SU-DHL-6 (cell line): Measurements from ENCODE around the gene G6PD.

Experiments used
- CTCF ChIP-seq: fragments of 200-600 bp; sonication (generic); IDR thresholded peaks from one replicate; pipeline ENCODE4 v1.5.1; 2017; ENCODE audit warnings: antibody characterized with exemption, mild to moderate bottlenecking, low read length, moderate library complexity; ENCODE audit not compliant: insufficient read depth, poor library complexity, severe bottlenecking
- EZH2phosphoT487 ChIP-seq: fragments of 200-600 bp; sonication (generic), shearing (Covaris generic); conservative IDR thresholded peaks from 2 replicates; pipeline ENCODE4 v1.6.1; 2018; ENCODE audit warnings: mild to moderate bottlenecking, antibody characterized with exemption, low read length, moderate library complexity, mixed read lengths

DNA sequence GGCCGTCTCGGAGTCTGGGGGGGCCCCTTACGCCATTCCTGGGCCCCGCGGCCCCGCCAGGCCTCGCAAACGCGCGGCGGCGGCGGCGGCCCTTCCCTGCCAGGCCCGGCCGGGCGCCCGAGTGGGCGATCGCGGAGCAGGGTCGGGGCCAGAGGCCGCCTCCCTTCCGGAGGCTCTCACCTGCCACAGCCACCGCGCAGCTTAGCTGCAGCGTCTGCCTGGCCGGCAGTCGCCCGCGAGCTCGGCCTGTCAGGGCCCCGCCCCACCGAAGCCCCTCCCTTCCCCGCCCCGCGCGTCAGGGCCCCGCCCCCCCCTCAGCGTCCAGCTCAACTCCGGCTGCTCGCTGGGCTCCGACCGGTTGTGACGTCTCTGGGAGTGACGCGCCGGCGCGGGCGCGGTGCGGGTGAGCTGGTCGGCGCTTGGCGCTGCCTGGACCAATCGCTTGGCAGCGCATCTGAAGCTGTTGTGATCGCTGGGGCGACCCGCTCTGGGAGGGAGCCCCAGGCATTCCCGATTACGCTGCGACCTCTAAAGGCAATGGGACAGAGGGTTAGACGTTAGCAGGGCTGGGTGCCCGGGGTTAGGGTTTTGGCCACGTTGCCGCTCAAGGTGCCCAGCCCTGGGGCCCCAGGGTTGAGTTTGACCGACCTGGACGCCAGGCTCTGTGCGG, 56.1 kb downstream of the G6PD start, which contains the start of gene SLC10A3:
- TF ChIP-seq CTCF: peak; percentile 9
- no peak for TF ChIP-seq EZH2phosphoT487
